Sigmoid colon (tissue), 7 donors: ENCODE measurements around the gene SPAG6. TPM values are rescaled to one million over a fixed set of nuclear protein-coding genes. Genes with fewer than 3 reads are reported as not detected.

Source experiments
- DNase-seq: peaks from one replicate; pipeline ENCODE4 v3.0.0-alpha.2; 2019
- H3K27ac ChIP-seq, 4 donors: fragments of 200-600 bp; sonication (generic); one replicate each; pipeline ENCODE4 v1.5.1; 2016 to 2019; ENCODE audit warnings: mild to moderate bottlenecking in 1 of 4
- H3K27me3 ChIP-seq, 3 donors: fragments of 200-600 bp; sonication (generic); one replicate each; pipeline ENCODE4 v1.5.1; 2019; ENCODE audit warnings: mild to moderate bottlenecking in 1 of 3
- H3K36me3 ChIP-seq, 4 donors: fragments of 200-600 bp; sonication (generic); one replicate each; pipeline ENCODE4 v1.5.1; 2016 to 2019
- H3K4me1 ChIP-seq, 4 donors: fragments of 200-600 bp; sonication (generic); one replicate each; pipeline ENCODE4 v1.5.1; 2017 to 2019
- H3K4me3 ChIP-seq, 4 donors: fragments of 200-600 bp; sonication (generic); one replicate each; pipeline ENCODE4 v1.5.1; 2017 to 2019; ENCODE audit warnings: mild to moderate bottlenecking in 2 of 4, moderate library complexity in 1 of 4
- H3K9me3 ChIP-seq, 4 donors: fragments of 200-600 bp in 3 of 4; sonication (generic) in 3 of 4; one replicate each; pipeline versions ENCODE4 v1.5.1 to v1.6.1; 2013 to 2019
- EP300 ChIP-seq, 4 donors: sonication (generic); formaldehyde crosslinking; IDR thresholded peaks; one replicate each; pipeline ENCODE4 v1.6.1; 2017; ENCODE audit warnings: antibody characterized with exemption in 4 of 4
- POLR2A ChIP-seq, 2 donors: fragments of 450-650 bp; IDR thresholded peaks; one replicate each; pipeline ENCODE4 v1.6.1; 2016; ENCODE audit warnings: antibody characterized with exemption in 2 of 2, mild to moderate bottlenecking in 2 of 2, moderate library complexity in 2 of 2
- POLR2AphosphoS5 ChIP-seq, 4 donors: sonication (generic); formaldehyde crosslinking; IDR thresholded peaks; one replicate each; pipeline ENCODE4 v1.6.1; 2017; ENCODE audit warnings: antibody characterized with exemption in 4 of 4
- WGBS, 2 donors: extraction: QIAGEN DNeasy Blood & Tissue Kit; methylation state at CpG; one replicate each; pipeline ENCODE4 v1.1.7; 2013; 5-methylcytosine and 5-hydroxymethylcytosine counted together
- intact Hi-C: fragments of 100-400 bp; cut with DNase I; formaldehyde crosslinking; loops from one replicate; pipeline ENCODE4 v1.15.1; 2023
- polyA plus RNA-seq, 3 donors: library from polyadenylated mRNA; stranded (reverse); fragments of 200-250 nt; gene quantifications; one replicate each; pipeline ENCODE4 v1.2.3, GENCODE V29; 2013
- total RNA-seq, 4 donors: library from RNA; depleted of rRNA; stranded (reverse); fragments of >200 nt; gene quantifications; one replicate each; pipeline ENCODE4 v1.1.0, GENCODE V29; 2016
- TF ChIP-seq, protein P1 (sequence below), 4 experiments: fragments of 450-650 bp in 3 of 4; fragments of 200-600 bp in 1 of 4; IDR thresholded peaks; one replicate each; pipeline ENCODE4 v1.5.1; 2016 to 2019; ENCODE audit warnings: antibody characterized with exemption in 4 of 4, mild to moderate bottlenecking in 3 of 4, moderate library complexity in 2 of 4
- donor health status: healthy with polysubstance abuse.
- donor health status: Bipolar disorder and iron deficiency.
- donor health status: healthy.

The SPAG6 gene
- total and polyA plus RNA-seq, 7 donors, result 0.16 TPM; not detected in 6

DNA sequence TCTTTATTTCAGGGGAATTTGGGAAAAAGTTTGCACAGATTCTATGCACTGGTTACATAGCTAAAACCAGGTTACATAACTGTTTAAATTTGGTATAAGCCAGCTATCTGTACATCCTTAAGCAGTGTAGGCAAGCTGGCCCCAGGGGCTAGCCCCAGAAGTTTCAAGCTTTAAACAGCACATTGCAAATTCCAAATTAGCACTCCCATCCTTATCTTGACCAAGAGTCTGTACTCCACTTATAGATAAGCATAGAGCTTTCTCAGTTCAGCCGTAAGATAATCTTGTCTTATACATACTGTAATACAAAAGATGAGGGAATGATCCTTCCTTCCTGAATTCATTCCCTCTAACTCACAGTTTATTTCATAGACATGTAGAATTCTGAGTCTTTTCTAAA, 109.3 kb downstream of the SPAG6 start:
- Histone ChIP-seq H3K4me1 (no peaks in the 10 kb centered on the region), H3K4me3 (no peak overlapping the region), H3K27me3 (no peaks in the 10 kb centered on the region), H3K36me3 (no peaks in the 10 kb centered on the region), H3K9me3 (no peaks in the 10 kb centered on the region), H3K27ac (no peak overlapping the region)
- no peak for TF ChIP-seq EP300 (IDR thresholded peaks at IDR 0.05)
- TF ChIP-seq, protein P1, sequence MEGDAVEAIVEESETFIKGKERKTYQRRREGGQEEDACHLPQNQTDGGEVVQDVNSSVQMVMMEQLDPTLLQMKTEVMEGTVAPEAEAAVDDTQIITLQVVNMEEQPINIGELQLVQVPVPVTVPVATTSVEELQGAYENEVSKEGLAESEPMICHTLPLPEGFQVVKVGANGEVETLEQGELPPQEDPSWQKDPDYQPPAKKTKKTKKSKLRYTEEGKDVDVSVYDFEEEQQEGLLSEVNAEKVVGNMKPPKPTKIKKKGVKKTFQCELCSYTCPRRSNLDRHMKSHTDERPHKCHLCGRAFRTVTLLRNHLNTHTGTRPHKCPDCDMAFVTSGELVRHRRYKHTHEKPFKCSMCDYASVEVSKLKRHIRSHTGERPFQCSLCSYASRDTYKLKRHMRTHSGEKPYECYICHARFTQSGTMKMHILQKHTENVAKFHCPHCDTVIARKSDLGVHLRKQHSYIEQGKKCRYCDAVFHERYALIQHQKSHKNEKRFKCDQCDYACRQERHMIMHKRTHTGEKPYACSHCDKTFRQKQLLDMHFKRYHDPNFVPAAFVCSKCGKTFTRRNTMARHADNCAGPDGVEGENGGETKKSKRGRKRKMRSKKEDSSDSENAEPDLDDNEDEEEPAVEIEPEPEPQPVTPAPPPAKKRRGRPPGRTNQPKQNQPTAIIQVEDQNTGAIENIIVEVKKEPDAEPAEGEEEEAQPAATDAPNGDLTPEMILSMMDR (IDR thresholded peaks at IDR 0.05), result no peak
- no peak for TF ChIP-seq POLR2AphosphoS5 (IDR thresholded peaks at IDR 0.05)
- TF ChIP-seq POLR2A (IDR thresholded peaks at IDR 0.05), result no peak
- intact Hi-C loops, result no loop called here
- 89 to 93% methylated on average over 1 of the region's 1 CpG for WGBS, 2 donors
- no peak for DNase-seq

DNA sequence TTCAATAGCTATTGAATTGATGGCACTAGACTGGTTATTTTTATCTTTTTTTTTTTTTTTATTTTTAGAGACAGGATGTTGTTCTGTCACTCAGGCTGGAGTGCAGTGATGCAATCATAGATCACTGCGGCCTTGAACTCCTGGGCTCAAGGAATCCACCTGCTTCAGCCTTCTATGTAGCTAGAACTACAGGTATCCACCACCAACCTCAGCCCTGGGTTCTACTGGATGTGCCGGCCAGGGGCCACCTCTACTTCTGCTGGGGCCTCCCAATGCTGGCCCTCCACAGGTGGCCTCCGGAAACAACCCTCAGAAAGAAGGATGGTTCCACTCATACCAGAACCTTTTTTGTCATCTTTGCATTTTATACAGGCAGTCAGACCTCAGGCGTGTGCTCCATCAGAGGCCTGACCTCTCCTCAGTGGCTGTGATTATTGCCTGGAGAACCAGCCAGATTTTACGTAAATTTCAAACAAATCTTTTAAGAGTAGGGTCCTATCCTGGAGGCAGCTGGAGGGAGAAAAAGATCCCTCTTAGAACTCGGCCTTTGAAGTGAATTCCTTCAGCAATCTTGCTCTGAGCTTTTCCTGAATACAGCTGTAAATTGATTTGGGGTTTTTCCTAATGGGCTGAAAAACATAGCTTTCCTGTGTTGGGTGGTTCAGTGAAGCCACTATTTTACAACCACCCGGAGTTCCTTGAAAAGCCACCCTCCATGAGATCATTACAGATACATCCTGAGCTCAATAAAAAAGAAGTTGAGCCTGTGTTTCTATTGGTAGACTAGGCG, 110.0 kb downstream of the SPAG6 start:
- no peaks in the 10 kb centered on the region for H3K4me1 ChIP-seq
- H3K27ac ChIP-seq, result no peak overlapping the region
- no peaks in the 10 kb centered on the region for H3K9me3 ChIP-seq
- DNase-seq, result no peak
- no peaks in the 10 kb centered on the region for H3K27me3 ChIP-seq
- 81 to 82% methylated on average over 8 of the region's 8 CpGs for WGBS, 2 donors
- no peak for TF ChIP-seq POLR2A (IDR thresholded peaks at IDR 0.05)
- TF ChIP-seq, protein P1 (IDR thresholded peaks at IDR 0.05), result no peak
- TF ChIP-seq POLR2AphosphoS5 (IDR thresholded peaks at IDR 0.05), result no peak
- no peak overlapping the region for H3K4me3 ChIP-seq
- intact Hi-C loops, result no loop called here
- H3K36me3 ChIP-seq, result no peaks in the 10 kb centered on the region

DNA sequence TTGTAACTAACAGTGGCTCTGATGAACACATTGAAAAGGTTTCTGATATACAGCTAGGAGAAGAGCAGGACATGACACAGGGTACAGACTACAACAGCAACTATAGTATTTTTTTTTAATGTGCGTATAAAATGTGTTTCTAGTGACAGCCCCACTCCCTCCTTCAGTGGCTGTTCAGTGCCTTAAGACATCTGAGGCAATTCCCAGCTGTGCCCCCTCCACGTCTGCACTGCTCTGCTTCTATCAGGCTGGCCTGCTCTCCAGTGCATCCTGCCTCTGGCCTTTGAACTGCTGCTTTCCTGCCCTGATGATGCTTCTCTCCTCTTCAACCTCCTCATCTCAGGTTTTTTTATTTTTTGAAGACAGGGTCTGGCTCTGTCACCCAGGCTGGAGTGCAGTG, 111.2 kb downstream of the SPAG6 start:
- intact Hi-C loops, result no loop called here
- TF ChIP-seq, protein P1 (IDR thresholded peaks at IDR 0.05), result no peak
- TF ChIP-seq EP300 (IDR thresholded peaks at IDR 0.05) (no peak), POLR2AphosphoS5 (IDR thresholded peaks at IDR 0.05) (no peak), POLR2A (IDR thresholded peaks at IDR 0.05) (no peak)

DNA sequence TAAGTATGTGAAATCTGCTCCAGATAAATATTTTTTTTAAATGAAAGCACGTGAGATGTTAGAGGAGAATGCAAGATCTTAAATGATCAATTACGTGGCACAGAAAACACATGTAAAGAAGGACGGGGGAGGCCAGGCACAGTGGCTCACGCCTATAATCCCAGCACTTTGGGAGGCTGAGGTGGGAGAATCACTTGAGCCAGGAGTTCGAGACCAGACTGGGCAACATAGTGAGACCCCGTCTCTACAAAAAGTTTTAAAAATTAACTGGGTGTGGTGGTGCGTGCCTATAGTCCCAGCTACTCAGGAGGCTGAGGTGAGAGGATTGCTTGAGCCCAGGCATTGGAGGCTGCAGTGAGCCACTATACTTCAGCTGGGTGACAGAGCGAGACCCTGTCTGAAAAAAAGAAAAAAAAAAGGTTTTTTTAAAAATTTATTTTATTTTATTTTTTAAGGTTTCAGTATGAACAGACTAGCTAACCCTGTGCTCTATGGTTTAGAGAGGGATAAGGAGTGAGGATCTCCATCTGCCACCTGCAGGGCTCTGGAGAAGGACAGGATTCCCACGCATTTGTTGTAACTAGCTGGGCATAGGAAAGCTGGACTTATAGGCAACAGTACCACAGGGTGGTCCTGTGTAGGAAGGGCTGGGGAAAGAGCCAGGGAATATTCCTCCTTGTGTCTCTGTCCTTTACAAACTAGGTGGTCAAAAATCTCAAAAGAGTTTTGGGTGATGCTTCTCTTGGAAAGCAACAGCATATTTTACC, 113.2 kb downstream of the SPAG6 start:
- DNase-seq, result no peak
- no peaks in the 10 kb centered on the region for H3K9me3 ChIP-seq
- H3K4me1 ChIP-seq, result no peaks in the 10 kb centered on the region
- WGBS, 2 donors, result 90 to 94% methylated on average over 9 of the region's 9 CpGs
- no peak overlapping the region for H3K4me3 ChIP-seq
- TF ChIP-seq, protein P1 (IDR thresholded peaks at IDR 0.05), result no peak
- TF ChIP-seq POLR2AphosphoS5 (IDR thresholded peaks at IDR 0.05) (no peak), POLR2A (IDR thresholded peaks at IDR 0.05) (no peak), EP300 (IDR thresholded peaks at IDR 0.05) (no peak)
- intact Hi-C loops, result no loop called here
- no peaks in the 10 kb centered on the region for H3K36me3 ChIP-seq
- no peak overlapping the region for H3K27ac ChIP-seq
- H3K27me3 ChIP-seq, result no peaks in the 10 kb centered on the region

More for the DNA sequence above, 111.2 kb downstream of the SPAG6 start:
- no peaks in the 10 kb centered on the region for H3K27me3 ChIP-seq
- H3K4me1 ChIP-seq, result no peaks in the 10 kb centered on the region
- H3K4me3 ChIP-seq, result no peak overlapping the region
- H3K27ac ChIP-seq, result no peak overlapping the region
- no peaks in the 10 kb centered on the region for H3K9me3 ChIP-seq
- no peak for DNase-seq
- no peaks in the 10 kb centered on the region for H3K36me3 ChIP-seq
- 92% methylated on average over 2 of the region's 2 CpGs for WGBS, 2 donors
